Neural progenitor cell (in vitro differentiated cells): ENCODE results near the gene SPOCK3.

Source experiments
- CTCF ChIP-seq: fragments of 200-600 bp; sonication (generic); IDR thresholded peaks from 2 replicates; pipeline ENCODE4 v1.5.1; 2017; ENCODE audit warnings: antibody characterized with exemption, mild to moderate bottlenecking
- EZH2 ChIP-seq: fragments of 200-600 bp; sonication (generic); IDR thresholded peaks from 2 replicates; pipeline ENCODE4 v1.6.1; 2017; ENCODE audit warnings: antibody characterized with exemption, mild to moderate bottlenecking, moderate library complexity
- EZH2phosphoT487 ChIP-seq: fragments of 200-600 bp; sonication (generic); IDR thresholded peaks from 2 replicates; pipeline ENCODE4 v1.6.1; 2017; ENCODE audit warnings: antibody characterized with exemption

- TF ChIP-seq CTCF (no peak), EZH2phosphoT487 (no peak), EZH2 (no peak)
Observed at GRCh38 chr4:166994686-166995085, 239.6 kb downstream of the SPOCK3 start.
